Kidney (tissue), 11 donors: ENCODE results near the gene CLEC18B. TPM values are rescaled to one million over a fixed set of nuclear protein-coding genes. Genes with fewer than 3 reads are reported as not detected.
"Not testable (repeated sequence)": the region's sequence is repeated elsewhere in the genome, so short reads cannot be mapped to it uniquely, and the experiment has no call there.

ENCODE experiments used
- DNase-seq, 5 donors: peaks; one replicate each; pipeline ENCODE4 v3.0.0-alpha.2; 2013 to 2020
- FAIRE-seq: peaks from 2 replicates; lab custom pipeline; 2012; peaks lifted over from hg19 to GRCh38; lab: Jason Lieb, UNC
- H3K27ac ChIP-seq, 2 donors: one replicate each; pipeline ENCODE4 v1.7.0; 2013; ENCODE audit warnings: low read depth in 2 of 2, low read length in 2 of 2, inconsistent platforms in 1 of 2
- H3K27me3 ChIP-seq: one replicate; pipeline ENCODE4 v1.7.1; 2013; ENCODE audit warnings: low read length, inconsistent platforms; ENCODE audit not compliant: control insufficient read depth, insufficient read depth
- H3K36me3 ChIP-seq, 3 donors: one replicate each; pipeline versions ENCODE4 v1.7.0 to v1.7.1; 2013; ENCODE audit warnings: low read length in 3 of 3, control low read depth in 1 of 3, inconsistent platforms in 1 of 3; ENCODE audit not compliant: insufficient read depth in 3 of 3, control insufficient read depth in 2 of 3
- H3K4me1 ChIP-seq, 3 donors: one replicate each; pipeline versions ENCODE4 v1.7.0 to v1.7.1; 2013; ENCODE audit warnings: low read length in 3 of 3, inconsistent platforms in 1 of 3, low read depth in 1 of 3; ENCODE audit not compliant: control insufficient read depth in 2 of 3, insufficient read depth in 2 of 3
- H3K4me3 ChIP-seq, 3 donors: one replicate each; pipeline versions ENCODE4 v1.7.0 to v1.8.1; 2013; ENCODE audit warnings: low read length in 3 of 3, control low read depth in 1 of 3, inconsistent platforms in 1 of 3
- H3K9ac ChIP-seq, 3 donors: one replicate each; pipeline versions ENCODE4 v1.7.0 to v1.7.1; 2013; ENCODE audit warnings: low read length in 3 of 3, control low read depth in 1 of 3, inconsistent platforms in 1 of 3
- H3K9me3 ChIP-seq, 3 donors: one replicate each; pipeline versions ENCODE4 v1.7.0 to v1.7.1; 2013; ENCODE audit warnings: low read length in 3 of 3, control low read depth in 1 of 3, inconsistent platforms in 1 of 3; ENCODE audit not compliant: control insufficient read depth in 2 of 3, insufficient read depth in 1 of 3
- intact Hi-C: fragments of 100-400 bp; cut with DNase I; formaldehyde crosslinking; loops from one replicate; pipeline ENCODE4 v1.11.1; 2022
- polyA plus RNA-seq: library from polyadenylated mRNA; stranded (reverse); fragments of 350-450 nt; fragmentation: Illumina TruSeq; extraction: RNeasy Lipid Tissue Mini Kit (QIAGEN cat#74804); gene quantifications from one replicate; pipeline ENCODE4 v1.2.3, GENCODE V29; 2014; ENCODE audit warnings: low read depth, low replicate concordance; ENCODE audit not compliant: insufficient read depth
- total RNA-seq: library from RNA; stranded (reverse); fragmentation: NEBNext Ultra II Directional; extraction: Animal tissue kit (Norgen Biotek cat#: 25700); gene quantifications from one replicate; pipeline ENCODE4 v1.2.1, GENCODE V29; 2021
- donor health status: control.
- donor health status: control.
- donor health status: DM: yes; HTN: yes; CAD: no.
- donor health status: Normal renal cell carcinoma (clear cell type).

Gene CLEC18B
- total and polyA plus RNA-seq, 2 donors from 2014 or later, result 5.3 to 46.1 TPM

DNA sequence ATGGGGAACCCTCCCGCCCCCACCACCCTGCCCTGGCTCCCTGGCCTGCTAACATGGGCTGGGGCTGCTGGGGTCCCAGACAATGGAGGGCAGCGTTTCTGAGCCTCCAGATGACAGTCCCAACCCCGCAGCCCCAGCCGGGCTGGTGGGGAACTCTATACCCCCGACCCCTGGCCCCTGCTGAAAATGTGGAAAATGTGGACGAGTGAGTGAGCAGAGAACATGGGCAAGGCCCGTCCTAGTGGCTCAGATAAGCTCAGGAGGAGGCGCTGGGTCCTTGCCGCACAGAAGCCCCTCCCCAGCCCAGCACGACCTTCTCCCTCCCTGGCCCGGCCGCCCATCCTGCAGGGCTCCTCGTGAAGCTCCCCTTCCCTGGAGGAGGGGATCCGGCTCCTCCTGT, 1.5 kb downstream of the CLEC18B start:
- FAIRE-seq, H3K9me3 ChIP-seq, H3K9ac ChIP-seq, H3K36me3 ChIP-seq, H3K4me1 ChIP-seq, intact Hi-C loops, H3K4me3 ChIP-seq, H3K27me3 ChIP-seq, H3K27ac ChIP-seq: not testable (repeated sequence)
- DNase-seq, result peak in 4 of 5 donors; percentile 40 to 76 (median 73)

DNA sequence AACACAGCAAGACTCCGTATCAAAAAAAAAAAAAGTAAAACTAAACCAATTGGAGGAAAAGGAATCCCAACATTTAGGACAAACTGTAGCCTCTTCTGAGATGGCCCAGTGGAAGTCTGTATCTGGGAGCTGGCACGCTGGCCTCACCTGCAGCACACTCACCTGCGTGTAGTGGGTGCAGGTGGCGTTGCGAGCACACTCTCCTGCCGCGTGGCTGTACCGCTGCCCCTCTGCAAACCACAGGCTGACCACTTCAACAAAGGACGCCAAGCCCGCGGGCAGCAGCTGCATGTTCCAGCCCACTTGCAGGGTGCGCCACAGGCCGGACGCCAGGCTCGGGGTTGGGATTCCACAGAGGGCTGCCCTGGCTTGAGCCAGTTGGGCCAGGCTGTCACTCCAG, 3.4 kb downstream of the CLEC18B start:
- intact Hi-C loops, H3K4me1 ChIP-seq, H3K27ac ChIP-seq, H3K27me3 ChIP-seq, H3K9me3 ChIP-seq, H3K9ac ChIP-seq, FAIRE-seq, DNase-seq, H3K4me3 ChIP-seq, H3K36me3 ChIP-seq: not testable (repeated sequence)

DNA sequence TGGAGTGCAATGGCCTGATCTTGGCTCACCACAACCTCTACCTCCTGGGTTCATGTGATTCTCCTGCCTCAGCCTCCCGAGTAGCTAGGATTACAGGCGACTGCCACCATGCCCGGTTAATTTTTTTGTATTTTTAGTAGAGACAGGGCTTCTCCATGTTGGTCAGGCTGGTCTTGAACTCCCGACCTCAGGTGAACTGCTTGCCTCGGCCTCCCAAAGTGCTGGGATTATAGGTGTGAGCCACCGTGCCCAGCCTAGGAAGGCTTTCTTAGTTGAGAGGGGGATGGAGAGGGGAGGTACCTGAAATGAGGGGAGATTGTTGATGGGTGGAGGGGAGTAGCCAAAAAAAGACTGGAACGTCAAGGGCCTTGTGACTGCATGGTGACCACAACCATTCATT, 7.4 kb downstream of the CLEC18B start:
- H3K27ac ChIP-seq, FAIRE-seq, H3K27me3 ChIP-seq, H3K9me3 ChIP-seq, H3K36me3 ChIP-seq, H3K9ac ChIP-seq, intact Hi-C loops, H3K4me3 ChIP-seq, H3K4me1 ChIP-seq: not testable (repeated sequence)
- DNase-seq, result peak in 1 of 5 donors; percentile 49

DNA sequence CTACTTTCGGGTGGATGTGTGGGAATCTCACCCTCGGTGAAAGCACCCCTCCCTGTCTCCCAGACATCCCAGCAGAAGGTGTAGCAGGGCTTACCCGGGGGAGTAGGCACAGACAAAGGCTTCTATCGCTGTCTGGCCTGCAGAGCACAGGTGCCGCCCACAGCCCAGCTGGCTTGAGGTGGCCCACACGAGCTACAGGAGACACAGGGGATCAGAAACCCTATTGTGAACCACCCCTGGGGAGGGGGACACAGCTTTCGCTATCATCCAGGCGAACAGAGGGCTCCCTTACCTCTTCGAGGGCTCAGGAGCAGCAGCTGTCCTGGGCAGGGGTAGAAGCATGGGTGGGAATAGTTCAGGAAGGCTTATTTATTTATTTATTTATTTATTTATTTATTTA, 7.8 kb downstream of the CLEC18B start:
- H3K27me3 ChIP-seq, H3K36me3 ChIP-seq, intact Hi-C loops, H3K9ac ChIP-seq, H3K4me1 ChIP-seq, H3K27ac ChIP-seq, H3K4me3 ChIP-seq, H3K9me3 ChIP-seq, FAIRE-seq: not testable (repeated sequence)
- peak in 3 of 5 donors; percentile 21 to 62 (median 56) for DNase-seq

DNA sequence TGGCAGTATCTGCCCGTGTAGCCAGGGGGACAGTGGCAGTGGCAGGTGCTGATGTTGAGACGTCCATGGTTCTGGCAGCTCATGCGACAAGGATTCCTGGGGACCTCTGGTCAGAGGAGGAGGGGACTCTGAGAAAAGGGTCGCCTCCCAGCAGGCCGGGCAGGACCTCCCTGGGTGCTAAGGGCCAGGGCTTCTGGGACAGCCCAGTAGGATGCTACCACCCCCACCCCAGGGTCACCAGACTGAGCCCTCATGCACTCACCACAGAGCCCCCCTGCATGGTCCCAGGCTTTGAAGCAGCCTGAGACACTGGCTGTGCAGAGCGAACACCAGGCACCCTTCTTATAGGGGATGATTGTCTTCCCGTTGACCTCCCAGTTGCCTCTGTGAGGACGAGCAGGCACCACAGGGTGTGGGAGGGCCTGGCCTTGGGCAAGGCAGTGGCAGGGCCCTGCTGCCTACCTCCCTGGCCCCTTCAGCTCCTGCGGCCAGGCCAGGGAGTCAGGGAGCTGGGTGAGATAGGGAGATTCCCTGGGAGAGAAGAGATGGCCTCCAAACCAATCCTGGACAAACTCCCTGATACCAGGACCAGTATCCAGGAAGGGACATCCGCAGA, 8.4 kb downstream of the CLEC18B start:
- H3K27me3 ChIP-seq, H3K27ac ChIP-seq, FAIRE-seq, H3K36me3 ChIP-seq, intact Hi-C loops, H3K4me3 ChIP-seq, H3K9me3 ChIP-seq, H3K9ac ChIP-seq, H3K4me1 ChIP-seq: not testable (repeated sequence)
- DNase-seq, result peak in 1 of 5 donors; percentile 79

DNA sequence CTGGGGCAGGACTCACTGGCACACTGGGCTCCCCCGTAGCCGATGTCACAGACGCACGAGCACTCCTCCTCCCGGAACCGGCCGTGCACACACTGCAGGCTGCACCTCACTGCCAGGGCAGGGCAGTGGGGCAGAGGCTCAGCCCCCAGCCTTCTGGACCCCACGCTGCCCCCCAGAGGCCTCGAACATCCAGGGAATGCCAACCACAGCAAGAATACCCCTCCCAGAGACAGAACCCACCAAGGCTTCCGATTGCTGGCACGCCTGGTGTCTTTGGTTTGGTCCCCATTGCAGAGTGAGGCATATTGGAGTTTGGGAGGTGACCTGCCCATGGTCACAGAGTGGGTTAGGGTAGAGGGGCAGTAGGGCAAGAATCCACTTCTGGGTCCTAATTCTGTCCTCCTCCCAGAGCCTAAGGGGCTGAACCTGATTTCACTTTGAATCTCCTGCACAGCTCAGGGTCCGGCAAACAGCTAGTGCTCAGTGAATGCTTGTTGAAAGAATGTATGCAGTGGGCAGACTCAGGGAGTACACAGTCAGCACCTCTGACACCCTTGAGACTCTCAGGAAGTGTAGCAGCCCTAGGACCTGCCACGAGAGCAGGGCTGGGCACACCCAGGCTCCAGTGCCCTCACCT, 9.0 kb downstream of the CLEC18B start:
- FAIRE-seq, H3K36me3 ChIP-seq, DNase-seq, H3K4me3 ChIP-seq, intact Hi-C loops, H3K9ac ChIP-seq, H3K27me3 ChIP-seq, H3K27ac ChIP-seq, H3K4me1 ChIP-seq, H3K9me3 ChIP-seq: not testable (repeated sequence)

DNA sequence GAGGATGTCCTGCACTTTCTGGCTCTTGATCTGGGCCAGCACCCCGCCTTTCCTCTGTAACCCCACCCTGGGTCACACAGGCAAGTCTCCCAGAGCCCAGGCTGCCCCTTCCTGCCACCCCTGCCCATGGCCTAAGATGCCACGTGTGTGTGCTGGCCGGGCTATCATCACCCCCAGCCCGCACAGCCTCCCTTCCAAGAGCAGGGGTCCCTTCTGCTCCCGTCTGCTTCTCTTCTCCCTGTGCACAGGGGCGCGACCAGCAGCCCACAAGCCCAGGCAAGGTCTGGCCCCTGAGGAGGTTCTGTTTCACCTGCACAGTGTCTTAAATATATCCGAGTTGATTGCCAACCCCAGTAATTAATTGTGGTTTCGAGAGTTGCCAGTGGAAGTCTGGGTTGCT, 10.3 kb downstream of the CLEC18B start:
- H3K4me3 ChIP-seq, H3K36me3 ChIP-seq, intact Hi-C loops, H3K27ac ChIP-seq, H3K27me3 ChIP-seq, H3K9ac ChIP-seq, H3K9me3 ChIP-seq, H3K4me1 ChIP-seq, FAIRE-seq: not testable (repeated sequence)
- peak in 3 of 5 donors; percentile 13 to 61 (median 35) for DNase-seq

DNA sequence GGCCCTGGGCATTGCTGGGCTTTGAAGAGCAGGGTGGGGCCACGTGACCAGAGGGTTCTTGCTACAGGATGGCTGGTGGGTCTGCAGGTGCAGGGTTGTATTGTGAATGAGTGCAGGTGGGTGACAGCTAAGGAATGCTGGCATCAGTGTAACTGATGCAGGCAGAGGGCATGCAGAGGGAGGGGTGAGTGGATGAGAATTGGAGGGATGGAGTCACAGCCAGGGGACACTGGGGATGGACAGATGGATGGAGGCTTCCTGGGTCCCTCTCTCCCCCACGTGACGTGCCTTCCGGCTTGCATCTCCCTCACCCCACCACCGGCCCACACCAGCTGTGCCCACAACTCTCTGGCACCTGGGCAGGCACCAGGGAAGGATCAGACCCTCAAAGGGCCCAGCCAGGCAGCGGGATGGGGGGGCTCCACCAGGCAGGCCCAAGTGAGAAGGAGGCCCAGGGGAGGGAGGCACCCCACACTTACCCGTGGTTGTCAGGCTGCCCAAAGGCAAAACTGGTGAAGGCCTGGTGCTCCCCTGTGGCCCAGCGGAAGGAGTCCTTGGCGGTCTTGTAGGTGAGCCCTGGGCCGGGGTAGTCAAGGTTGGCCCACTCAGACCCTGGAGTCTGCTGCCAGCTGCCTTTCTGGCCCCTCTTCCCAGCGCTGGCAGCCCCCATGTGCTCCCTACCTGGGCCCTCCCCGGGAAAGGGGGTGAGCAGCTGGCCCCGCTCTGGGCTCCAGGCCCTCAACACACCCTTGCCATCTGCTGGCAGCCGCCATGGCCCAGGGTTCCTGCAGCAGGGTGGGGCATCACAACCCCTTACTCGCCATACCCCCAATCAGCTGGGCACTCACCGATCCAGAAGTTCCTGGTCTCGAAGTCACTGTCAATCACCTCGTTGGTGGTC, 11.0 kb downstream of the CLEC18B start:
- H3K9me3 ChIP-seq, H3K27ac ChIP-seq, FAIRE-seq, H3K9ac ChIP-seq, intact Hi-C loops, H3K27me3 ChIP-seq, H3K36me3 ChIP-seq, H3K4me3 ChIP-seq, H3K4me1 ChIP-seq: not testable (repeated sequence)
- DNase-seq, result peak in 2 of 5 donors; percentile 11 to 76
